Measurements from ENCODE around the gene FAM131A. TPM values are rescaled to one million over a fixed set of nuclear protein-coding genes. Genes with fewer than 3 reads are reported as not detected.
A peak's percentile ranks its signal among the peaks of the same experiment; 100 is the strongest.

Gene FAM131A
- total RNA-seq, 2 experiments from 2014 or later: 4.0 to 5.5 TPM

DNA sequence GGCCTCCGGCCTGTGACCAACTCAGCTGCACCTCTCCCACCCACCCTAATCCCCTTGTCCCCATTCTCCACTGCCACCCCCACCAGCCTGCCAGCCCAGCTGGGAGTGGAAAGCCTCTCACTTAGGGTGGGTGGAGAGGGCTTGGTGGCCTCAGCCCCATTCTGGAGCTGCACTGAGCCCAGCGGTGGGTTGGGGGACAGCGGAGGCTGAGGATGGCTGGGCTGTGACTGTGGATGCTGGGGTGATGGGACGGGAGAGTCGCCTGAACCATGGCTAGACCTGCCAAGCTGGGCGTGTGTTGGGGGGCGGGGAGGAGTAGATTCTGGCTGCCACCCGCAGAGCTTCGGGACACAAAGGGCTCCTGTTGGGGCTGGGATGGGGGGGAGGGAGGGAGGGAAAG lies 22.2 kb downstream of the FAM131A start:
- POLR2A ChIA-PET: interaction anchor here (1.0 to 2.8 kb wide), 6 partner anchors 12 to 43 kb away, joined by 3 to 10 read pairs (median 4); partner anchors contain the start of gene CHRD
- Mint-ChIP-seq H3K36me3 (ENCODE audit: low read depth) (peaks cover 11% of the 10 kb centered on the region), H3K9me3 (no peaks in the 10 kb centered on the region), H3K27ac (no peak overlapping the region), H3K4me3 (no peak overlapping the region), H3K27me3 (no peaks in the 10 kb centered on the region), H3K4me1 (ENCODE audit: low read depth) (peaks cover 14% of the 10 kb centered on the region)
- TF ChIP-seq, protein P1, sequence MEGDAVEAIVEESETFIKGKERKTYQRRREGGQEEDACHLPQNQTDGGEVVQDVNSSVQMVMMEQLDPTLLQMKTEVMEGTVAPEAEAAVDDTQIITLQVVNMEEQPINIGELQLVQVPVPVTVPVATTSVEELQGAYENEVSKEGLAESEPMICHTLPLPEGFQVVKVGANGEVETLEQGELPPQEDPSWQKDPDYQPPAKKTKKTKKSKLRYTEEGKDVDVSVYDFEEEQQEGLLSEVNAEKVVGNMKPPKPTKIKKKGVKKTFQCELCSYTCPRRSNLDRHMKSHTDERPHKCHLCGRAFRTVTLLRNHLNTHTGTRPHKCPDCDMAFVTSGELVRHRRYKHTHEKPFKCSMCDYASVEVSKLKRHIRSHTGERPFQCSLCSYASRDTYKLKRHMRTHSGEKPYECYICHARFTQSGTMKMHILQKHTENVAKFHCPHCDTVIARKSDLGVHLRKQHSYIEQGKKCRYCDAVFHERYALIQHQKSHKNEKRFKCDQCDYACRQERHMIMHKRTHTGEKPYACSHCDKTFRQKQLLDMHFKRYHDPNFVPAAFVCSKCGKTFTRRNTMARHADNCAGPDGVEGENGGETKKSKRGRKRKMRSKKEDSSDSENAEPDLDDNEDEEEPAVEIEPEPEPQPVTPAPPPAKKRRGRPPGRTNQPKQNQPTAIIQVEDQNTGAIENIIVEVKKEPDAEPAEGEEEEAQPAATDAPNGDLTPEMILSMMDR (IDR thresholded peaks at IDR 0.05): no peak
- ATAC-seq (no peak), DNase-seq (no peak)
- CTCF ChIA-PET: interaction anchor here (1.5 to 6.6 kb wide), 2 partner anchors 13 to 182 kb away, joined by 6 to 29 read pairs; no protein-coding TSS in a partner anchor
- intact Hi-C loops (cut with micrococcal nuclease): no loop called here

DNA sequence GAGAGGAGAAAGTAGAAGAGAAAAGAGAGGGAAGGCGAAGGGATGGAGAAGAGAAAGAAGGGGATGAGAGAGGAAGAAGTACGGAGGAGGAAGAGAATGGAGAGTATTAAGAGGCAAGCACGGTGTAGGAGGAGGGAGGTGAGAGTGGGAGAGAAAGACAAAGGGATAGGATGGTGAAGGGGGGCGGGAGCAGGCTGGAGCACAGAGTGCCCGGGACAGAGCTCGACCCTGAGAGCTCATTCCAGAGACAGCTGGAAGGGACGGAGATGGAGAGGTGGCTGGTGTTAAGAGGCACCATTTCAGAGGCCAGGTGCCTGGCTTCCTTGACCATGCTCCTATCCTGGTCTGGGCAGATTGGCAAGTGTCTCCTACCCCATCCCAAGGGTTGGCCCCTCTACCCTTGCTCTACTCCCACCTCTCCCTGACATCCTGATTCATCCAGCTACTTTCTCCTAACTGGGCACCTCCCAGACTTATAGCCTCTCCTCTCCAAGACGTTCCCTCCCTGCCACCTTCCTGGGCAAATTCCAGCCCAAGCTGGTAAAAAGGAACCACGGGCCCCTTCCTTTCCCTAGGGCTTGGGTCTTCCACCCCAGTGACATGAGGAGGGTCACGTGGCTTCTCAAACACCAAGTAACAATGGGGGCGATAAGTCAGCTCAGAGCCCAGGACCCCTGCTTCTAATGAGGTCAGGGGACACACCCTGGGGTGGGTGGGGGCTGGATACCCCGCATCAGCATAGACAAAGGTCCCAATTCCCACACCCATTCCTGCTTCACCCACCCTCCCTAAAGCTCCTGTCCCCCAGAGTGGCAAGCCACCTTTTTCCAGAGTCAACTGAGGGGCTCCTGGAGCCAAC lies 22.9 kb downstream of the FAM131A start:
- intact Hi-C loops (cut with micrococcal nuclease): no loop called here
- POLR2A ChIA-PET: interaction anchor here (1.5 to 3.0 kb wide), 5 partner anchors 9 to 44 kb away, joined by 4 to 11 read pairs (median 9); no protein-coding TSS in a partner anchor
- H3K9me3 Mint-ChIP-seq: no peaks in the 10 kb centered on the region
- TF ChIP-seq, protein P1 (IDR thresholded peaks at IDR 0.05): no peak
- H3K27me3 Mint-ChIP-seq: no peaks in the 10 kb centered on the region
- CTCF ChIA-PET: interaction anchor here (6.6 kb wide), 1 partner anchor 12 kb away, joined by 29 read pairs; no protein-coding TSS in a partner anchor
- ATAC-seq: no peak
- H3K36me3 Mint-ChIP-seq (ENCODE audit: low read depth): peaks cover 18% of the 10 kb centered on the region
- H3K4me3 Mint-ChIP-seq: peak overlapping the region; percentile 73
- H3K27ac Mint-ChIP-seq: no peak overlapping the region
- H3K4me1 Mint-ChIP-seq (ENCODE audit: low read depth): peaks cover 21% of the 10 kb centered on the region
- DNase-seq: no peak

DNA sequence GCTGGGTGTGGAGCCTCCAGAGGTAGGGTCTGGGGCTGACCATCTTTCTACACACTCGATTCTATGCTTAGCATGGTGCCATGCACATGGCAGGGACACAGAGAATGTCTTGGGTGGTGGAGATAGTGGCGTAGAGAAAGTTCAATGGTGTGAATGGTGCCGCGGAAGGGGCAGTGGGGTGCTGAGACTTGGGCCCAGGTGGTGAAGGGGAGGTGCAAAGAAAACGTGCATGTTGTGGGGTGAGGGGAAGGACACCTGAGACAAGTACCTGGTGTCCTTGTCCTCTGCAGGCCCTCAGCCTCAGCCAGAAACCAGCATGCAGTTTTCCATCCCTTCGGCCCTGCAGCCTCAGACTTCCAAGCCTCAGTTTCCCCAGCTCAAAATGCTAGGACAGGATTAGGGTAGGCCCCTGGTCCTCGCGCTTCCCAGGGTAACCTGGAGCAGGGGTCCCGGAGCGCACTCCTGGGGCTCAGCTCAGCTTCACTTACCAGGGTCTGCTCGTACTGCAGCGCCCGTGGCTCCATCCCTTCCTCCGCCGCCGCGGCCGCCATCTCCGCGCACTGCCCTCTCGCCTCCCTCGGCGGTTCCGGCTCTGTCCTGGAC lies 23.6 kb downstream of the FAM131A start:
- no peaks in the 10 kb centered on the region for H3K9me3 Mint-ChIP-seq
- DNase-seq (no peak), ATAC-seq (no peak)
- H3K4me1 Mint-ChIP-seq (ENCODE audit: low read depth): peaks cover 23% of the 10 kb centered on the region
- ChIA-PET CTCF (interaction anchor here (6.6 kb wide), 1 partner anchor 11 kb away, joined by 29 read pairs; no protein-coding TSS in a partner anchor), POLR2A (interaction anchor here (1.3 to 3.0 kb wide), 8 partner anchors 9 to 45 kb away, joined by 3 to 13 read pairs (median 7); no protein-coding TSS in a partner anchor)
- TF ChIP-seq, protein P1 (IDR thresholded peaks at IDR 0.05): no peak
- H3K4me3 Mint-ChIP-seq: peak overlapping the region; percentile 73
- intact Hi-C loops (cut with micrococcal nuclease): no loop called here
- peaks cover 21% of the 10 kb centered on the region for H3K36me3 Mint-ChIP-seq (ENCODE audit: low read depth)
- H3K27me3 Mint-ChIP-seq: no peaks in the 10 kb centered on the region
- peak overlapping the region; percentile 17 for H3K27ac Mint-ChIP-seq

DNA sequence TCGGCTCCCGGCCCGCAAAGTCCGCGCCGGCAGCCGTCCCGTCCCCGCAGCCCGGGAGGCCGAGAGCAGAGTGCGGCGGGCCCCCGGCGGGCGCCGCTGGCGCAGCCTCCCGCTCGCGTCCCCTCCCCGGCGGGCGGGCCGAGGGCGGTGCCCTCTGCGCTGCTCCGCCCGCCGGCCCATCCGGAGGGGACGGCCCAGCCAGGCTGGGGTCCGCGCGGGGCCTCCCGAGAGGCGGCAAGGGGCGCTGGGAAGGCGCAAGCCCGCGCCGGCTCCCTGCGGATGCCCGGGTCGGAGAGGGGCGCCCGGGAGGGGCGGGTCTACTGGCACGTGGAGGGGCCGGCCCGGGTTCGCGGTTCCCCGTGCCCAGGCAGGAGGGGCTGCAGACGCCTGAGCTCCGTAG lies 24.1 kb downstream of the FAM131A start, which contains the start of the genes CLCN2 and POLR2H:
TSS of gene CLCN2 (minus strand) at position 74 of the 400 bp plus-strand sequence. CDS start 126 bp downstream, outside the sequence.
TSS of gene POLR2H (plus strand) at position 179 of the 400 bp plus-strand sequence. CDS start 1,783 bp downstream, outside the sequence.
- Mint-ChIP-seq H3K4me3 (peak within 1 kb of the TSS; percentile 93), H3K27ac (peak within 1 kb of the TSS; percentile 94), H3K4me1 (ENCODE audit: low read depth) (peaks cover 25% of the 10 kb centered on the region), H3K9me3 (no peaks in the 10 kb centered on the region), H3K27me3 (no peaks in the 10 kb centered on the region), H3K36me3 (ENCODE audit: low read depth) (peaks cover 24% of the 10 kb centered on the region)
- TF ChIP-seq, protein P1 (IDR thresholded peaks at IDR 0.05): no peak
- peak; percentile 26 for ATAC-seq
- ChIA-PET POLR2A (interaction anchor here (0.9 to 3.0 kb wide), 8 partner anchors 10 to 46 kb away, joined by 3 to 13 read pairs (median 4); no protein-coding TSS in a partner anchor), CTCF (interaction anchor here (1.0 to 6.6 kb wide), 3 partner anchors 11 to 152 kb away, joined by 3 to 29 read pairs (median 6); partner anchors contain the start of gene EEF1AKMT4)
- no peak for DNase-seq
- intact Hi-C loops (cut with micrococcal nuclease): no loop called here
